ENCODE results near the gene DPYSL3.

GRCh38 chr5:147481874-147482705 lies 27.8 kb downstream of the DPYSL3 start:
- TF ChIP-seq MYC (IDR thresholded peaks at IDR 0.05; ENCODE audit: low read depth, low read length), result no peak
- TF ChIP-seq, protein P1, sequence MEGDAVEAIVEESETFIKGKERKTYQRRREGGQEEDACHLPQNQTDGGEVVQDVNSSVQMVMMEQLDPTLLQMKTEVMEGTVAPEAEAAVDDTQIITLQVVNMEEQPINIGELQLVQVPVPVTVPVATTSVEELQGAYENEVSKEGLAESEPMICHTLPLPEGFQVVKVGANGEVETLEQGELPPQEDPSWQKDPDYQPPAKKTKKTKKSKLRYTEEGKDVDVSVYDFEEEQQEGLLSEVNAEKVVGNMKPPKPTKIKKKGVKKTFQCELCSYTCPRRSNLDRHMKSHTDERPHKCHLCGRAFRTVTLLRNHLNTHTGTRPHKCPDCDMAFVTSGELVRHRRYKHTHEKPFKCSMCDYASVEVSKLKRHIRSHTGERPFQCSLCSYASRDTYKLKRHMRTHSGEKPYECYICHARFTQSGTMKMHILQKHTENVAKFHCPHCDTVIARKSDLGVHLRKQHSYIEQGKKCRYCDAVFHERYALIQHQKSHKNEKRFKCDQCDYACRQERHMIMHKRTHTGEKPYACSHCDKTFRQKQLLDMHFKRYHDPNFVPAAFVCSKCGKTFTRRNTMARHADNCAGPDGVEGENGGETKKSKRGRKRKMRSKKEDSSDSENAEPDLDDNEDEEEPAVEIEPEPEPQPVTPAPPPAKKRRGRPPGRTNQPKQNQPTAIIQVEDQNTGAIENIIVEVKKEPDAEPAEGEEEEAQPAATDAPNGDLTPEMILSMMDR (IDR thresholded peaks at IDR 0.05; ENCODE audit: extremely low read depth in 1 of 2, insufficient read depth in 1 of 2, low read depth in 1 of 2, low read length in 2 of 2), result no peak
